Chondrocyte (in vitro differentiated cells): ENCODE data around the gene GRK6. TPM values are rescaled to one million over a fixed set of nuclear protein-coding genes. Genes with fewer than 3 reads are reported as not detected.

Experiments used
- DNase-seq: peaks from one replicate; pipeline ENCODE4 v3.0.0; 2021; ENCODE audit warnings: mixed read lengths, low spot score
- H3K27ac Mint-ChIP-seq: one replicate; pipeline ENCODE4 v1.8.0; 2021; ENCODE audit warnings: mild to moderate bottlenecking, moderate library complexity, mixed read lengths; ENCODE audit not compliant: unreplicated experiment
- H3K27me3 Mint-ChIP-seq: 2 replicates; pipeline ENCODE4 v1.8.0; 2021; ENCODE audit warnings: low read depth, mixed read lengths
- H3K36me3 Mint-ChIP-seq: 2 replicates; pipeline ENCODE4 v1.8.0; 2021; ENCODE audit warnings: low read depth, mixed read lengths
- H3K4me1 Mint-ChIP-seq: 2 replicates; pipeline ENCODE4 v1.8.0; 2021; ENCODE audit warnings: low read depth, mild to moderate bottlenecking, mixed read lengths
- H3K4me3 Mint-ChIP-seq: one replicate; pipeline ENCODE4 v1.8.0; 2021; ENCODE audit warnings: mild to moderate bottlenecking, moderate library complexity, mixed read lengths; ENCODE audit not compliant: unreplicated experiment
- H3K9me3 Mint-ChIP-seq: 2 replicates; pipeline ENCODE4 v1.8.0; 2021; ENCODE audit warnings: low read depth, mixed read lengths
- total RNA-seq: library from RNA; stranded (reverse); gene quantifications from 3 replicates; pipeline ENCODE4 v1.2.1, GENCODE V29; 2021
- TF ChIP-seq, protein P1 (sequence below): fragments of 200-600 bp; sonication (generic); IDR thresholded peaks from 2 replicates; pipeline ENCODE4 v1.5.0; 2021; ENCODE audit warnings: antibody characterized with exemption, mild to moderate bottlenecking, moderate library complexity

Gene GRK6
- total RNA-seq, 1 donor from 2014 or later, result 26.3 TPM

- Mint-ChIP-seq H3K27ac (no peak overlapping the region), H3K27me3 (no peaks in the 10 kb centered on the region), H3K4me1 (peaks cover 21% of the 10 kb centered on the region), H3K36me3 (peaks cover 6% of the 10 kb centered on the region), H3K4me3 (no peak overlapping the region), H3K9me3 (no peaks in the 10 kb centered on the region)
- DNase-seq, result peak; percentile 50
- TF ChIP-seq, protein P1, sequence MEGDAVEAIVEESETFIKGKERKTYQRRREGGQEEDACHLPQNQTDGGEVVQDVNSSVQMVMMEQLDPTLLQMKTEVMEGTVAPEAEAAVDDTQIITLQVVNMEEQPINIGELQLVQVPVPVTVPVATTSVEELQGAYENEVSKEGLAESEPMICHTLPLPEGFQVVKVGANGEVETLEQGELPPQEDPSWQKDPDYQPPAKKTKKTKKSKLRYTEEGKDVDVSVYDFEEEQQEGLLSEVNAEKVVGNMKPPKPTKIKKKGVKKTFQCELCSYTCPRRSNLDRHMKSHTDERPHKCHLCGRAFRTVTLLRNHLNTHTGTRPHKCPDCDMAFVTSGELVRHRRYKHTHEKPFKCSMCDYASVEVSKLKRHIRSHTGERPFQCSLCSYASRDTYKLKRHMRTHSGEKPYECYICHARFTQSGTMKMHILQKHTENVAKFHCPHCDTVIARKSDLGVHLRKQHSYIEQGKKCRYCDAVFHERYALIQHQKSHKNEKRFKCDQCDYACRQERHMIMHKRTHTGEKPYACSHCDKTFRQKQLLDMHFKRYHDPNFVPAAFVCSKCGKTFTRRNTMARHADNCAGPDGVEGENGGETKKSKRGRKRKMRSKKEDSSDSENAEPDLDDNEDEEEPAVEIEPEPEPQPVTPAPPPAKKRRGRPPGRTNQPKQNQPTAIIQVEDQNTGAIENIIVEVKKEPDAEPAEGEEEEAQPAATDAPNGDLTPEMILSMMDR, result no peak
These were observed 2.2 kb downstream of the GRK6 start for GRCh38 chr5:177428574-177429217.

DNA sequence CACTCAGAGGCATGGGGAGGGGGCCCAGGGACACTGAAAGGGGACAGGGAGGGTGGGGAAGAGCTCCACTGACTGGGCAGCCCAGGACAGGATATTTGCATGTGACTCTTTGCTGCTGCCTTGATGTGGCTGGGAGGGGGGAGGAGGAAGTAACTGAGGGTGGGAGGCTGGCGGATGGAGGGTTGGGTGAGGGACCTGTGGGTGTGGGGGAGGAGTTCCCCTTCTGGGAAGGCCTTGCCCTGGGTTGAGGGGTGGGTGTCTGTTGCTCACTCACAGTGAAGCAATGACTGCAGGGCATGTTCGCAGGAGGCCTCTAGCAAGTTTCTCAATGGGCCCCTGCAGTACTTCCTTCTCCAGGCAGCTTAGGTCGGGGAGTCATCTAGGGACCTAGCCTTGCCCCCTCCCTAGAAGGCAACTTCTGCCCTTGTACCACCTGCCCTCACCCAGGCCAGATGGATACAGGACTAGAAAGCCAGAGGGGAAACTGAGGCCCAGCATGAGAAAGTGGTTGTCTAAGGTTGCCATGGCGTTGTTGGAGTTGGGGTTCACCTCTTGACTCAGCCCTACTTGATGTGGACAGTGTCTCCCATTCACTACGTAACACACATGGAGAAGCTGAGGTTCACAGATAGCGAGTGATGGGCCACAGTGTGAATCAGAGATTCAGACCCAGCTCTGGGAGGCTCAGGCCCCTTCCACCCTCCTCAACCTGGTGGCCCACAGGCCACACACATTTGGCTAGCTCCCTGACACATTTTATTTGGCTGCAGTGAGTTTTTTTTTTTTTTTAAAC, 3.0 kb downstream of the GRK6 start:
- TF ChIP-seq, protein P1, result no peak
- no peak overlapping the region for H3K27ac Mint-ChIP-seq
- H3K27me3 Mint-ChIP-seq, result no peaks in the 10 kb centered on the region
- no peak overlapping the region for H3K4me3 Mint-ChIP-seq
- peaks cover 8% of the 10 kb centered on the region for H3K36me3 Mint-ChIP-seq
- DNase-seq, result peak; percentile 55
- no peaks in the 10 kb centered on the region for H3K9me3 Mint-ChIP-seq
- peaks cover 21% of the 10 kb centered on the region for H3K4me1 Mint-ChIP-seq

- no peaks in the 10 kb centered on the region for H3K27me3 Mint-ChIP-seq
- peaks cover 8% of the 10 kb centered on the region for H3K36me3 Mint-ChIP-seq
- H3K4me3 Mint-ChIP-seq, result no peak overlapping the region
- no peaks in the 10 kb centered on the region for H3K9me3 Mint-ChIP-seq
- H3K27ac Mint-ChIP-seq, result no peak overlapping the region
- H3K4me1 Mint-ChIP-seq, result peaks cover 19% of the 10 kb centered on the region
- DNase-seq, result peak; percentile 64
- TF ChIP-seq, protein P1, result no peak
These were observed 3.9 kb downstream of the GRK6 start for GRCh38 chr5:177430140-177430951.

DNA sequence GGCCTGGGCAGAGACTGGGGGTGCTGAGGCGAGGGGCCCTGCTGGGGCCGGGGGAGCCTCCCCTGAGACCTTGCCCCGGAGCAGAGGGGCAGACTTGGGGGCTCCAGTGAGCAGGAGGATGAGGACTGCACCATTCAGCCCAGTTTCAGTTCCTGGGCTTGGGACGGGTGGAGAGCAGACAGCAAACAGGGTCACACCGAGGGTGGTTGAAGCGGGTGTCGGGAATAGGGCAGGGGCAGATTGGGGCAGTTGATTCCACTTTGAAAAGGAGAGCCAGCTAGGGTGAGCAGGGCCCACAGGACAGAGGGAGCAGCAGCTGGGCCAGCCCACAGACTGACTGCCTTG, 4.5 kb downstream of the GRK6 start:
- Mint-ChIP-seq H3K9me3 (no peaks in the 10 kb centered on the region), H3K4me1 (peaks cover 14% of the 10 kb centered on the region), H3K27ac (no peak overlapping the region), H3K4me3 (no peak overlapping the region), H3K36me3 (peaks cover 8% of the 10 kb centered on the region), H3K27me3 (no peaks in the 10 kb centered on the region)
- TF ChIP-seq, protein P1, result no peak
- DNase-seq, result no peak
